ENCODE data around the gene LSP1.

Gene LSP1

DNA sequence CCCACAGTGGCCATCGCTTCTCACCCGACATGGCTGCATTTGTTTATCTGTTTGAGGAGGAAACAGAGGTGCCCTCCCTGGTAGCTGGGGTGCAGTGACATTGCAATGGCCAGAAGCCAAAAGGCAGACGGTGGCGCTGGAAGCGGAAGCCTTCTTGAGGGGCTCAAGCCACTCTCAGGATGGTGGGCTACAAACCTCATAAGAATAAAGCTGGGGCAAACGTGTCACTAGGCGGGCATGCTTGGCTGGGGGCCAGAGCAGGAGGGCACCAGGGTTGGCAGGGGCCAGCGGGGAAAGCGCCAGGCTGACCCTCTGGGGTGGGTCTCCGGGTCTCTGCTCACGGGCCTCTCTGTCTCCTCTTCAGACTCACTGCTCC, 79.2 kb downstream of the LSP1 start:
- TF ChIP-seq YY1 (IDR thresholded peaks at IDR 0.05; ENCODE audit: low read depth) = no peak
- TF ChIP-seq TCF12 (IDR thresholded peaks at IDR 0.05; ENCODE audit: low read depth) = no peak
- no peak for TF ChIP-seq CEBPB (IDR thresholded peaks at IDR 0.05)
- no peak for TF ChIP-seq FOXM1 (IDR thresholded peaks at IDR 0.05; ENCODE audit: borderline replicate concordance, low read depth)
- TF ChIP-seq EP300 (IDR thresholded peaks at IDR 0.05; ENCODE audit: borderline replicate concordance) = no peak
- no peak for TF ChIP-seq RAD21 (IDR thresholded peaks at IDR 0.05; ENCODE audit: low read depth)
- TF ChIP-seq CREB1 (IDR thresholded peaks at IDR 0.05; ENCODE audit: low read depth) = no peak
- no peak for TF ChIP-seq TEAD4 (IDR thresholded peaks at IDR 0.05)

DNA sequence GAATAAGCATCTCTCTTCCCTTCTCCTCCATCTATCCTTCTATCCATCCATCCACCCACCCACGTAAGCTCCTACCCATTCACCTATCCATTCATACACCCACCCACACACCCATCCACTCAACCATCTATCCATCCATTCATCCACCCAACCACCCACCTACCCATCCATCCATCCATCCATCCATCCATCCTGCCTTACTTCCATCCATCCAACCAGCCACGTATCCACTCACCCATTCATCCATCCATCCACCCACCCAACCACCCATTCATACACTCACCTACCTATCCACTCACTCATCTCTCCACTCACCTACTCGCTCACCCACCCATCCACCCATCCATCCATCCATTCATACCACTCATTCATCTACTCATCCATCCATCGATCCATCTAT, 79.8 kb downstream of the LSP1 start:
- no peak for TF ChIP-seq EGR1 (IDR thresholded peaks at IDR 0.05)
- TF ChIP-seq, protein P1, sequence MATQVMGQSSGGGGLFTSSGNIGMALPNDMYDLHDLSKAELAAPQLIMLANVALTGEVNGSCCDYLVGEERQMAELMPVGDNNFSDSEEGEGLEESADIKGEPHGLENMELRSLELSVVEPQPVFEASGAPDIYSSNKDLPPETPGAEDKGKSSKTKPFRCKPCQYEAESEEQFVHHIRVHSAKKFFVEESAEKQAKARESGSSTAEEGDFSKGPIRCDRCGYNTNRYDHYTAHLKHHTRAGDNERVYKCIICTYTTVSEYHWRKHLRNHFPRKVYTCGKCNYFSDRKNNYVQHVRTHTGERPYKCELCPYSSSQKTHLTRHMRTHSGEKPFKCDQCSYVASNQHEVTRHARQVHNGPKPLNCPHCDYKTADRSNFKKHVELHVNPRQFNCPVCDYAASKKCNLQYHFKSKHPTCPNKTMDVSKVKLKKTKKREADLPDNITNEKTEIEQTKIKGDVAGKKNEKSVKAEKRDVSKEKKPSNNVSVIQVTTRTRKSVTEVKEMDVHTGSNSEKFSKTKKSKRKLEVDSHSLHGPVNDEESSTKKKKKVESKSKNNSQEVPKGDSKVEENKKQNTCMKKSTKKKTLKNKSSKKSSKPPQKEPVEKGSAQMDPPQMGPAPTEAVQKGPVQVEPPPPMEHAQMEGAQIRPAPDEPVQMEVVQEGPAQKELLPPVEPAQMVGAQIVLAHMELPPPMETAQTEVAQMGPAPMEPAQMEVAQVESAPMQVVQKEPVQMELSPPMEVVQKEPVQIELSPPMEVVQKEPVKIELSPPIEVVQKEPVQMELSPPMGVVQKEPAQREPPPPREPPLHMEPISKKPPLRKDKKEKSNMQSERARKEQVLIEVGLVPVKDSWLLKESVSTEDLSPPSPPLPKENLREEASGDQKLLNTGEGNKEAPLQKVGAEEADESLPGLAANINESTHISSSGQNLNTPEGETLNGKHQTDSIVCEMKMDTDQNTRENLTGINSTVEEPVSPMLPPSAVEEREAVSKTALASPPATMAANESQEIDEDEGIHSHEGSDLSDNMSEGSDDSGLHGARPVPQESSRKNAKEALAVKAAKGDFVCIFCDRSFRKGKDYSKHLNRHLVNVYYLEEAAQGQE (IDR thresholded peaks at IDR 0.05; ENCODE audit: low read depth) = no peak
- TF ChIP-seq TAF1 (IDR thresholded peaks at IDR 0.05; ENCODE audit: low read depth) = no peak
- TF ChIP-seq, protein P2, sequence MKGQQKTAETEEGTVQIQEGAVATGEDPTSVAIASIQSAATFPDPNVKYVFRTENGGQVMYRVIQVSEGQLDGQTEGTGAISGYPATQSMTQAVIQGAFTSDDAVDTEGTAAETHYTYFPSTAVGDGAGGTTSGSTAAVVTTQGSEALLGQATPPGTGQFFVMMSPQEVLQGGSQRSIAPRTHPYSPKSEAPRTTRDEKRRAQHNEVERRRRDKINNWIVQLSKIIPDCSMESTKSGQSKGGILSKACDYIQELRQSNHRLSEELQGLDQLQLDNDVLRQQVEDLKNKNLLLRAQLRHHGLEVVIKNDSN (IDR thresholded peaks at IDR 0.05) = no peak
- TF ChIP-seq TEAD4 (IDR thresholded peaks at IDR 0.05) = no peak
- TF ChIP-seq TCF12 (IDR thresholded peaks at IDR 0.05; ENCODE audit: low read depth) = no peak

DNA sequence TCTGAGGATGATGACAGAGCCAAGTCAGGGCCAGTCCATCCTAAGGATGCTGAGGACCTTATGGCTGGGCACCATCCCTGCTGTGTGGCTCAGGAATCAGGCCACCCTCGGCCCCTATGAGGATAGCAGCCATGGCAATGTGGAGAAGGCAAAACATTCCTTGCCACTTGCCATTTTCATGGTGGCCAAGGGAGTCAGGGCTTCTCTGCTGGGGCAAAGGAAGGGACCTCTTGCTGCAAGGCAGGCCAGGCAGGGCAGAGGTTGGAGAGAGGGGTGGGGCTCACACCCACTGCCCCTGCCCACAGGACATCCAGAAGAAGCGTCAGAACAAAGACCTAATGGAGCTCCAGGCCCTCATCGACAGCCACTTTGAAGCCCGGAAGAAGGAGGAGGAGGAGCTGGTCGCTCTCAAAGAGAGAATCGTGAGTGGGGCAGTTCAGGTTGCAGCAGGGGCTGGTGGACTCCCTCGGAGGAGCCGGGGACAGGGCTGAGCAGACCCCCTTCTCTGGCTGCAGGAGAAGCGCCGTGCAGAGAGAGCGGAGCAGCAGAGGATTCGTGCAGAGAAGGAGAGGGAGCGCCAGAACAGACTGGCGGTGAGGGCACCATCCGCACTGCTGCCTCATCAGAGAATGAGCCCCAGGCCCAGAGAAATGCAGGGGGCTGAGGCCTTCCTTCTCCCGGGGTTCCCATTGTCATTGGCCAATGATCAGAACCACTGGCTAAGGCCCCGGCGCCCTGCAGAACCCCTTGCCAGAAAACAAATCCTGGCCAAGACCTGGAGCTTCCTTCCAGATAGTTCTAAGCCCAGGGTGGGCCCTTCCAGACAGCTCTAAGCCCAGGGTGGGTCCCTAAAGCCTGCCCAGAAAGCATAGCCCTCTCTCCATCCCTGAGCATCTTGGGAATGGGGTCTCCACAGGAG, 80.8 kb downstream of the LSP1 start:
- TF ChIP-seq YY1 (IDR thresholded peaks at IDR 0.05; ENCODE audit: low read depth) (no peak), TEAD4 (IDR thresholded peaks at IDR 0.05) (no peak), ZBTB7A (IDR thresholded peaks at IDR 0.05; ENCODE audit: low read depth) (no peak), CEBPB (IDR thresholded peaks at IDR 0.05) (no peak), NFIC (IDR thresholded peaks at IDR 0.05) (no peak), RAD21 (IDR thresholded peaks at IDR 0.05; ENCODE audit: low read depth) (no peak), FOXM1 (IDR thresholded peaks at IDR 0.05; ENCODE audit: borderline replicate concordance, low read depth) (no peak), TAF1 (IDR thresholded peaks at IDR 0.05; ENCODE audit: low read depth) (no peak), EGR1 (IDR thresholded peaks at IDR 0.05) (no peak), TCF12 (IDR thresholded peaks at IDR 0.05; ENCODE audit: low read depth) (no peak), EP300 (IDR thresholded peaks at IDR 0.05; ENCODE audit: borderline replicate concordance) (no peak), CREB1 (IDR thresholded peaks at IDR 0.05; ENCODE audit: low read depth) (no peak)
- TF ChIP-seq, protein P3, sequence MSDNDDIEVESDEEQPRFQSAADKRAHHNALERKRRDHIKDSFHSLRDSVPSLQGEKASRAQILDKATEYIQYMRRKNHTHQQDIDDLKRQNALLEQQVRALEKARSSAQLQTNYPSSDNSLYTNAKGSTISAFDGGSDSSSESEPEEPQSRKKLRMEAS (IDR thresholded peaks at IDR 0.05) = no peak
- TF ChIP-seq, protein P2 (IDR thresholded peaks at IDR 0.05) = no peak
- TF ChIP-seq, protein P1 (IDR thresholded peaks at IDR 0.05; ENCODE audit: low read depth) = no peak

DNA sequence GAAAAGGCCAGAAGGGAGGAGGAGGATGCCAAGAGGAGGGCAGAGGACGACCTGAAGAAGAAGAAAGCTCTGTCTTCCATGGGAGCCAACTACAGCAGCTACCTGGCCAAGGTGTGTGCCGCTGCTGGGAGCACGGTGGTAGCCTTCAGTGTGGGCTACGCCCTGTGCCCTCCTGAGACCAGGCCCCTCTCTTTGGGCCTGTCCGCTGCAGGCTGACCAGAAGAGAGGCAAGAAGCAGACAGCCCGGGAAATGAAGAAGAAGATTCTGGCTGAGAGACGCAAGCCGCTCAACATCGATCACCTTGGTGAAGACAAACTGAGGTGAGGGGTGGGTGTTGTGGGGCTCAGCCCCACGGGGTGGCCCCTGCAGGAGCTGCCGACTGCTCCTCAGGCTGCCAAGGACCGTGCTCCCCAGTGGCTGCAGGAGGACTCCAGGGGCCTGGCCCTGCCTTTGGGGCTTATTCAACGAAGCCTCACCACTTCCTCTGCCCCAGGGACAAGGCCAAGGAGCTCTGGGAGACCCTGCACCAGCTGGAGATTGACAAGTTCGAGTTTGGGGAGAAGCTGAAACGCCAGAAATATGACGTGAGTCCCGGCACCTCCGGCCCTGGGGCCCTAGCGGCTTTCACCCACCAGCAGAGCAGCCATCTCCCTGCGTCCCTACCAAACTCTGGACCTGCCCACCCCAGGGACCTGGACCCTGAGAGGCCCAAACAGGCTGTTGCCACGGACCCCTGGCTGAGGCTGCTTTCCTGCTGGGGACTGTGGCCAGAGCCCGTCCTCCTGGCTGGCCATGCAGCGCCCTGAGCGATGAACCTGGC, 81.7 kb downstream of the LSP1 start:
- TF ChIP-seq TAF1 (IDR thresholded peaks at IDR 0.05; ENCODE audit: low read depth) = no peak
- no peak for TF ChIP-seq YY1 (IDR thresholded peaks at IDR 0.05; ENCODE audit: low read depth)
- TF ChIP-seq, protein P2 (IDR thresholded peaks at IDR 0.05) = no peak
- TF ChIP-seq NFIC (IDR thresholded peaks at IDR 0.05) = no peak
- no peak for TF ChIP-seq CREB1 (IDR thresholded peaks at IDR 0.05; ENCODE audit: low read depth)
- TF ChIP-seq EP300 (IDR thresholded peaks at IDR 0.05; ENCODE audit: borderline replicate concordance) = no peak
- TF ChIP-seq, protein P3 (IDR thresholded peaks at IDR 0.05) = no peak
- no peak for TF ChIP-seq EGR1 (IDR thresholded peaks at IDR 0.05)
- TF ChIP-seq, protein P1 (IDR thresholded peaks at IDR 0.05; ENCODE audit: low read depth) = no peak
- TF ChIP-seq ZBTB7A (IDR thresholded peaks at IDR 0.05; ENCODE audit: low read depth) = no peak
- TF ChIP-seq TEAD4 (IDR thresholded peaks at IDR 0.05) = no peak
- TF ChIP-seq CEBPB (IDR thresholded peaks at IDR 0.05) = no peak
- TF ChIP-seq FOXM1 (IDR thresholded peaks at IDR 0.05; ENCODE audit: borderline replicate concordance, low read depth) = no peak
- TF ChIP-seq RAD21 (IDR thresholded peaks at IDR 0.05; ENCODE audit: low read depth) = no peak
- no peak for TF ChIP-seq TCF12 (IDR thresholded peaks at IDR 0.05; ENCODE audit: low read depth)

All from Ishikawa (cell line).